K562 (cell line): ENCODE data around the gene ELF3. TPM values are rescaled to one million over a fixed set of nuclear protein-coding genes. Genes with fewer than 3 reads are reported as not detected.

Experiments used
- ATF6 ChIP-seq: sonication (generic); formaldehyde crosslinking; IDR thresholded peaks from 2 replicates; pipeline ENCODE4 v1.4.0; 2020; ENCODE audit warnings: mild to moderate bottlenecking, missing genetic modification reagents
- BMI1 ChIP-seq: fragments of 150-350 bp; IDR thresholded peaks from 2 replicates; pipeline ENCODE4 v1.6.1; 2014; ENCODE audit warnings: low read length
- FIP1L1 ChIP-seq: fragments of 200-400 bp; formaldehyde crosslinking; IDR thresholded peaks from 2 replicates; pipeline ENCODE4 v1.6.1; 2018; ENCODE audit warnings: mild to moderate bottlenecking, low read depth, low read length; ENCODE audit not compliant: poor library complexity, severe bottlenecking
- GABPB1 ChIP-seq: sonication (generic); formaldehyde crosslinking; IDR thresholded peaks from 2 replicates; pipeline ENCODE4 v1.8.0; 2022; ENCODE audit warnings: mild to moderate bottlenecking, missing genetic modification reagents
- MTA3 ChIP-seq: fragments of 450-650 bp; formaldehyde crosslinking; IDR thresholded peaks from 2 replicates; pipeline ENCODE4 v1.6.1; 2017; ENCODE audit warnings: mild to moderate bottlenecking, borderline replicate concordance
- NFE2 ChIP-seq: IDR thresholded peaks from 2 replicates; pipeline ENCODE4 v1.6.1; 2014; ENCODE audit warnings: antibody characterized with exemption, low read depth
- RB1 ChIP-seq: fragments of 450-650 bp; IDR thresholded peaks from 2 replicates; pipeline ENCODE4 v1.6.1; 2017; ENCODE audit warnings: low read depth, mild to moderate bottlenecking
- SNIP1 ChIP-seq: fragments of 450-650 bp; IDR thresholded peaks from 2 replicates; pipeline ENCODE4 v1.7.1; 2017; ENCODE audit warnings: low read depth, mild to moderate bottlenecking
- TCF15 ChIP-seq: fragments of 250-450 bp; sonication (Bioruptor Pico); IDR thresholded peaks from 2 replicates; pipeline ENCODE4 v1.8.0; 2022; ENCODE audit warnings: moderate library complexity, mild to moderate bottlenecking, inconsistent platforms
- TEAD1 ChIP-seq, 2 experiments: fragments of 450-650 bp in 1 of 2; sonication (generic) in 1 of 2; formaldehyde crosslinking; IDR thresholded peaks; 2 replicates each; pipeline versions ENCODE4 v1.4.0 to v1.8.0; 2020 to 2022; ENCODE audit warnings: mild to moderate bottlenecking in 2 of 2, missing genetic modification reagents in 1 of 2
- XRCC3 ChIP-seq: fragments of 450-650 bp; IDR thresholded peaks from 2 replicates; pipeline ENCODE4 v1.6.1; 2017; ENCODE audit warnings: mild to moderate bottlenecking, moderate library complexity
- ZNF121 ChIP-seq: sonication (generic); formaldehyde crosslinking; conservative IDR thresholded peaks from 2 replicates; pipeline ENCODE4 v1.8.0; 2022; ENCODE audit warnings: missing genetic modification reagents
- ZNF197 ChIP-seq: fragments of 200-800 bp; sonication (Bioruptor generic); IDR thresholded peaks from 2 replicates; pipeline ENCODE4 v1.6.1; 2016; ENCODE audit warnings: low read depth, missing genetic modification characterization, missing compliant biosample characterization
- ZNF217 ChIP-seq: sonication (generic); formaldehyde crosslinking; IDR thresholded peaks from 2 replicates; pipeline ENCODE4 v1.8.0; 2022; ENCODE audit warnings: mild to moderate bottlenecking, missing genetic modification reagents
- ZNF586 ChIP-seq: fragments of 450-650 bp; formaldehyde crosslinking; conservative IDR thresholded peaks from 2 replicates; pipeline ENCODE4 v1.4.0; 2020; ENCODE audit warnings: mild to moderate bottlenecking, moderate library complexity
- ZNF609 ChIP-seq: sonication (generic); formaldehyde crosslinking; IDR thresholded peaks from 2 replicates; pipeline ENCODE4 v1.8.1; 2023; ENCODE audit warnings: missing genetic modification reagents, mild to moderate bottlenecking, borderline replicate concordance
- ZNF778 ChIP-seq: fragments of 450-650 bp; formaldehyde crosslinking; IDR thresholded peaks from 2 replicates; pipeline ENCODE4 v1.4.0; 2020; ENCODE audit warnings: mild to moderate bottlenecking, moderate library complexity
- polyA plus RNA-seq, 8 experiments: library from polyadenylated mRNA; depleted of rRNA in 4 of 8; stranded (reverse) in 5 of 8; unstranded in 3 of 8; fragments of >200 nt; fragmentation: Nextera tagmentation in 2 of 8; fragmentation: Illumina TruSeq in 1 of 8; extraction: Ambion mirVana in 2 of 8; extraction: Trizol in 1 of 8; gene quantifications; 2 replicates each; pipeline versions ENCODE4 v1.2.1 to v1.2.3, GENCODE V29; 2011 to 2014; ENCODE audit warnings: inconsistent platforms in 1 of 8, missing spikeins in 1 of 8
- total RNA-seq, 7 experiments: library from RNA; depleted of rRNA in 6 of 7; stranded (reverse); fragments of >200 nt in 6 of 7; fragmentation: Illumina TruSeq in 2 of 7; extraction: Trizol in 2 of 7; gene quantifications; 2 replicates each; pipeline versions ENCODE4 v1.2.1 to v1.2.3, GENCODE V29; 2011 to 2021; ENCODE audit warnings: low replicate concordance in 1 of 7

The ELF3 gene
- total and polyA plus RNA-seq, 9 of the 15 experiments (the other 6 are each of a cell fraction or from before 2014, with no cell fraction given): 0.03 to 1.2 (median 0.07) TPM; not detected in 4

DNA sequence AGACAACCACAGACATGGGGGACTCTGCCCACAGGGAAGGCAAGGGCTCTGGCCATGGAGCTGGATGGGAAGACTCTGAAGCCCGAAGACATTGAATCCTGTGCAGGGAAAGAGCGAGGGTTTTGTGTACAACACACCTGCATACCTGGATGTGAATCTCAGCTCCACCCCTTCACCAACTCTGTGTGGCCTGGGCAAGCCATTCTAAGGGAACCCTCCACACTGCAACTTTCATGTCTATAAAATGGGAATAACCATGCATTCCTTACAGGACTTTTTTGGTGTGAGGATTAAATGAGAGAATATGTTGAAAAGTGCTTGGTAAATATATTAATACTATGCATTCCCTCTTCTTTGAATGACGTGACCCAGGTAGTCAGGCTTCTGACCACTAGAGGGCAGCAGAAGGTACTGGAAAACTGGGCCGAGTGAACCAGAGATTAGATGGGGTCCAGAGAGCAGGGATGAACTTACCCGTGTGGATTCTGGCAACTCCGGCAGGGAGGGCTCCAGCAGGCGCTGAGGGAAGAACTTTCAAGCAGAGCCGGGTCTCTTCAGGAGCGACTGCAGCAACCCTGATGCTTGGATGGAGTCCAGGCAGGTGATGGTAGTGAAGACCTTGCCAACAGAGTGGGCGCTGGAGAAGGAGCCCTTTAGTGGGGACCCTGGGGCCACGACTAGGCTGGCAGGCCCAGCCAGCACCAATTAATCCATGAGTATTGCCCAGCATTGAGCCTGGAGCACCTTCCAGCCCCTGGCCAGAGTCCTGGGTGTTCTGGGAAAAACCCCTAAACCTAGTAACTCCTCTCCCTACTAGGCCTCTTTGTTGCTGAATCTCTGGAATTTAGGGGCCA lies 834 bp upstream of the ELF3 start (continued):
- TF ChIP-seq ZNF609 (CRISPR knock-in tag) (no peak), ZNF217 (CRISPR knock-in tag) (no peak), FIP1L1 (no peak), RB1 (peak; percentile 53; the same call in 1 of the 2 replicates), ATF6 (CRISPR knock-in tag) (no peak), XRCC3 (no peak), BMI1 (no peak), SNIP1 (no peak), MTA3 (peak; percentile 43; the same call in 1 of the 2 replicates), NFE2 (no peak), ZNF778 (CRISPR knock-in tag) (no peak), GABPB1 (no peak), ZNF586 (CRISPR knock-in tag) (no peak), ZNF197 (CRISPR knock-in tag) (no peak), TEAD1 (CRISPR knock-in tag; IDR thresholded peaks at IDR 0.05) (0 out of 4 replicates have a peak, but pooled peaks of 1 of the 2 experiments have one; percentile 29), TCF15 (CRISPR knock-in tag) (no peak), ZNF121 (CRISPR knock-in tag) (no peak)
